GM12801 (cell line): ENCODE data around the gene SLC25A38.

Source experiments
- CTCF ChIP-seq: IDR thresholded peaks from one replicate; pipeline ENCODE4 v1.5.1; 2011; ENCODE audit warnings: control low read depth; ENCODE audit not compliant: insufficient read length; ENCODE audit errors: extremely low read depth

The SLC25A38 gene

GRCh38 chr3:39344746-39345344 is 38.3 kb upstream of the SLC25A38 start:
- TF ChIP-seq CTCF: no peak

GRCh38 chr3:39346785-39347585 is 36.2 kb upstream of the SLC25A38 start:
- TF ChIP-seq CTCF: no peak

- no peak for TF ChIP-seq CTCF
Measured at GRCh38 chr3:39347586-39347876, 35.6 kb upstream of the SLC25A38 start.

GRCh38 chr3:39349080-39349479 is 34.1 kb upstream of the SLC25A38 start:
- TF ChIP-seq CTCF: no peak

GRCh38 chr3:39350714-39351113 is 32.5 kb upstream of the SLC25A38 start:
- no peak for TF ChIP-seq CTCF

GRCh38 chr3:39358333-39358732 is 24.8 kb upstream of the SLC25A38 start:
- no peak for TF ChIP-seq CTCF

GRCh38 chr3:39361252-39361927 is 21.8 kb upstream of the SLC25A38 start:
- no peak for TF ChIP-seq CTCF
